IMR-90 (cell line): ENCODE data around the gene CCDC177. TPM values are rescaled to one million over a fixed set of nuclear protein-coding genes. Genes with fewer than 3 reads are reported as not detected.

Experiments
- ATAC-seq: fragments of 200-7000 bp; cut with Tn5 transposase; 2 replicates; pipeline ENCODE4 v1.9.1; 2020; ENCODE audit warnings: low read depth, mild to moderate bottlenecking, moderate library complexity
- BruUV-seq: library from RNA; stranded (reverse); fragments of 400-500 nt; replicated peaks from 2 replicates; lab custom pipeline; 2021; lab: Mats Ljungman, UMichigan
- CTCF ChIA-PET: fragments of 300-600 bp; formaldehyde crosslinking; extraction: SDS; loops from one replicate; lab custom pipeline; 2021; ENCODE audit warnings: antibody characterized with exemption; lab: Yijun Ruan, JAX
- POLR2A ChIA-PET: fragments of 300-600 bp; sonication (Branson Sonifier 250); formaldehyde crosslinking; loops from one replicate; lab custom pipeline; 2022; ENCODE audit warnings: antibody characterized with exemption; ENCODE audit not compliant: unreplicated experiment; lab: Charles Lee
- DNase-seq: peaks from one replicate; pipeline ENCODE4 v3.0.0; 2013
- H2AFZ ChIP-seq: replicated peaks from 2 replicates; pipeline ENCODE3; 2013; ENCODE audit warnings: low read length, mild to moderate bottlenecking; ENCODE audit not compliant: poor library complexity
- H2AK5ac ChIP-seq: 2 replicates; pipeline ENCODE4 v1.6.1; 2013; ENCODE audit warnings: low read depth, low read length, inconsistent platforms
- H2AK9ac ChIP-seq: replicated peaks from 2 replicates; pipeline ENCODE3; 2013; ENCODE audit warnings: mild to moderate bottlenecking, low read depth, low read length, moderate library complexity; ENCODE audit not compliant: poor library complexity
- H2BK120ac ChIP-seq: 2 replicates; pipeline ENCODE4 v1.6.1; 2013; ENCODE audit warnings: low read depth, low read length, inconsistent platforms
- H2BK15ac ChIP-seq: 3 replicates; pipeline ENCODE4 v1.6.1; 2013; ENCODE audit warnings: low read depth, low read length, inconsistent platforms
- H2BK20ac ChIP-seq: 2 replicates; pipeline ENCODE4 v1.6.1; 2013; ENCODE audit warnings: low read depth, mild to moderate bottlenecking, inconsistent platforms, low read length, moderate library complexity
- H2BK5ac ChIP-seq: 2 replicates; pipeline ENCODE4 v1.6.1; 2013; ENCODE audit warnings: mild to moderate bottlenecking, low read depth, low read length, inconsistent platforms; ENCODE audit not compliant: poor library complexity, severe bottlenecking
- H3K14ac ChIP-seq: replicated peaks from 2 replicates; pipeline ENCODE4 v1.6.1; 2013; ENCODE audit warnings: low read depth, low read length, inconsistent platforms
- H3K18ac ChIP-seq: 2 replicates; pipeline ENCODE4 v1.6.1; 2013; ENCODE audit warnings: low read depth, low read length, control low read depth
- H3K23ac ChIP-seq: 2 replicates; pipeline ENCODE4 v1.6.1; 2013; ENCODE audit warnings: low read depth, low read length, inconsistent platforms
- H3K27ac ChIP-seq: 2 replicates; pipeline ENCODE4 v1.5.1; 2013; ENCODE audit warnings: mild to moderate bottlenecking, control low read depth, low read length; ENCODE audit not compliant: insufficient read depth
- H3K27me3 ChIP-seq: 2 replicates; pipeline ENCODE4 v1.6.1; 2013; ENCODE audit warnings: low read length; ENCODE audit not compliant: control insufficient read depth, insufficient read depth
- H3K36me3 ChIP-seq: 2 replicates; pipeline ENCODE4 v1.6.1; 2013; ENCODE audit warnings: low read length, mixed read lengths; ENCODE audit not compliant: control insufficient read depth, insufficient read depth
- H3K4ac ChIP-seq: 2 replicates; pipeline ENCODE4 v1.6.1; 2013; ENCODE audit warnings: low read depth, low read length, inconsistent platforms
- H3K4me1 ChIP-seq: 2 replicates; pipeline ENCODE4 v1.6.1; 2013; ENCODE audit warnings: low read length, mixed read lengths; ENCODE audit not compliant: control insufficient read depth, insufficient read depth
- H3K4me2 ChIP-seq: 2 replicates; pipeline ENCODE4 v1.6.1; 2013; ENCODE audit warnings: low read depth, mild to moderate bottlenecking, control low read depth, low read length, moderate library complexity
- H3K4me3 ChIP-seq: 2 replicates; pipeline ENCODE4 v1.5.1; 2013; ENCODE audit warnings: low read depth, mild to moderate bottlenecking, control low read depth, low read length, moderate library complexity; ENCODE audit not compliant: insufficient read depth
- H3K56ac ChIP-seq: 2 replicates; pipeline ENCODE4 v1.6.1; 2013; ENCODE audit warnings: low read length, inconsistent platforms; ENCODE audit not compliant: insufficient read depth; ENCODE audit errors: extremely low read depth
- H3K79me1 ChIP-seq, 2 experiments: 2 replicates each; pipeline ENCODE4 v1.6.1; 2013; ENCODE audit warnings: low read length in 2 of 2, inconsistent platforms in 1 of 2, low read depth in 1 of 2
- H3K9ac ChIP-seq: 2 replicates; pipeline ENCODE4 v1.6.1; 2013; ENCODE audit warnings: low read depth, low read length, control low read depth
- H3K9me1 ChIP-seq: 2 replicates; pipeline ENCODE4 v1.6.1; 2013; ENCODE audit warnings: low read length, inconsistent platforms; ENCODE audit not compliant: insufficient read depth
- H3K9me3 ChIP-seq: 2 replicates; pipeline ENCODE4 v1.6.1; 2013; ENCODE audit warnings: low read length; ENCODE audit not compliant: control insufficient read depth, insufficient read depth
- H4K20me1 ChIP-seq: 2 replicates; pipeline ENCODE4 v1.6.1; 2013; ENCODE audit warnings: low read length, inconsistent platforms; ENCODE audit not compliant: insufficient read depth
- H4K5ac ChIP-seq: 2 replicates; pipeline ENCODE4 v1.6.1; 2013; ENCODE audit warnings: mild to moderate bottlenecking, low read depth, low read length, control low read depth
- H4K8ac ChIP-seq, 2 experiments: 2 replicates each; pipeline ENCODE4 v1.6.1; 2013; ENCODE audit warnings: low read depth in 2 of 2, low read length in 2 of 2, control low read depth in 1 of 2, inconsistent platforms in 1 of 2
- H4K91ac ChIP-seq: 2 replicates; pipeline ENCODE4 v1.6.1; 2013; ENCODE audit warnings: low read depth, low read length, inconsistent platforms; ENCODE audit not compliant: insufficient read depth
- CEBPB ChIP-seq: IDR thresholded peaks from 2 replicates; pipeline ENCODE4 v1.6.1; 2012; ENCODE audit warnings: low read depth, low read length, improper control_type of control experiment
- NFE2L2 ChIP-seq: fragments of 150-350 bp; IDR thresholded peaks from 2 replicates; pipeline ENCODE4 v1.6.1; 2016; ENCODE audit warnings: low read depth, mild to moderate bottlenecking, low read length
- WGBS, 2 experiments: methylation state at CpG; one replicate each; pipeline versions ENCODE4 v1.1.5 to v1.1.7; 2013; ENCODE audit warnings: missing lambda C conversion rate in 2 of 2; ENCODE audit not compliant: insufficient read length in 1 of 2; ENCODE audit errors: extremely low coverage in 2 of 2; 5-methylcytosine and 5-hydroxymethylcytosine counted together
- dilution Hi-C: fragments of 300-500 bp; cut with HindIII; formaldehyde crosslinking; loops from one replicate; pipeline ENCODE4 v1.14.3; 2018; ENCODE audit warnings: low sequenced_read_pairs; ENCODE audit not compliant: unreplicated experiment
- in situ Hi-C: fragments of 300-500 bp; cut with MboI; formaldehyde crosslinking; loops from 3 replicates; pipeline ENCODE4 v1.14.3; 2019; ENCODE audit warnings: low sequenced_read_pairs, inconsistent platforms, mixed read lengths
- intact Hi-C: fragments of 100-400 bp; cut with micrococcal nuclease; formaldehyde crosslinking; loops from 2 replicates; pipeline ENCODE4 v1.10.0; 2022
- polyA plus RNA-seq, 3 experiments: library from polyadenylated mRNA; depleted of rRNA; stranded (reverse); fragments of >200 nt; gene quantifications; 2 replicates each; pipeline ENCODE4 v1.2.3, GENCODE V29; 2012; ENCODE audit warnings: low replicate concordance in 1 of 3
- total RNA-seq: library from RNA; depleted of rRNA; stranded (reverse); fragments of >200 nt; gene quantifications from 2 replicates; pipeline ENCODE4 v1.2.3, GENCODE V29; 2012

The CCDC177 gene
- total and polyA plus RNA-seq, 2 of the 4 experiments (the other 2 are of a cell fraction): not detected

DNA sequence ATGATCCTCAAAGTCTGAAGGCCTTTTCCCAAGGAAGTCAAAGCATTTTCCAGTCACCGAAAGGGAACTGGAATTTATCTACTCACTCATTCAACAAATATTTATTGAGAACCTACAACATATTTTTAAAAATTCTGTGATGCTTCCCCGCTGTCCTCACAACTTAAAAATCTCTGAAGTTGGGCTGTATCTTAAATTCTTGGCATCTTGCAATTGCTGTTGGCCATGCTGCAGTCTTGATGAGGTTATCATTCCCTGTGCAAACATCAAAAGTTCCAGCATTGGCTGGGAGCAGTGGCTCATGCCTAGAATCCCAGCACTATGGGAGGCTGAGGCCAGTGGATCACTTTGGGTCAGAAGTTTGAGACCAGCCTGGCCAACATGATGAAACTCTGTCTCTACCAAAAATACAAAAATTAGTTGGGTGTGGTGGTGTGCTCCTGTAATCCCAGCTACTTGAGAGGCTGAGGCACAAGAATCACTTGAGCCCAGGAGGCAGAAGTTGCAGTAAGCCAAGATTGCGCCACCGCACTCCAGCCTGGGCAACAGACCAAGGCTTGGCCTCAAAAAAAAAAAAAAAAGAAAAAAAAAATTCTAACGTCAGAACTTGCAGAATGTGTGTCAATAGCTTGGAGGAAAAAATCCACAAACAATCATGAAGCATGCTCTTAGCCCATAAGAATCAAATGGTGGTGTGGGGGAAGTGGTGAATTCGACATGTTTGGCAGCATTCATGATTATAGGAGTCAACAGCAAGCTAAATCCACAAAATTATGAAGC is 34.9 kb downstream of the CCDC177 start:
- H4K5ac ChIP-seq: no peak overlapping the region
- no peak overlapping the region for H2BK15ac ChIP-seq
- DNase-seq (peak; percentile 56), ATAC-seq (no peak)
- no peak overlapping the region for H2AFZ ChIP-seq
- H3K56ac ChIP-seq: no peak overlapping the region
- no peaks in the 10 kb centered on the region for H3K36me3 ChIP-seq
- H3K18ac ChIP-seq: no peak overlapping the region
- CTCF ChIA-PET: no interaction called here
- H2AK9ac ChIP-seq: no peak overlapping the region
- H2BK120ac ChIP-seq: no peak overlapping the region
- no peak overlapping the region for H3K9ac ChIP-seq
- H2BK20ac ChIP-seq: no peak overlapping the region
- no peak overlapping the region for H3K14ac ChIP-seq
- no peak overlapping the region for H3K23ac ChIP-seq
- in situ Hi-C loops (no loop called here), intact Hi-C loops (no loop called here), dilution Hi-C loops (no loop called here)
- no peaks in the 10 kb centered on the region for H4K20me1 ChIP-seq
- H2AK5ac ChIP-seq: no peak overlapping the region
- no peak overlapping the region for H4K8ac ChIP-seq
- TF ChIP-seq NFE2L2: no peak
- peak; percentile 71 for TF ChIP-seq CEBPB
- H3K79me1 ChIP-seq: no peaks in the 10 kb centered on the region
- no peak overlapping the region for H4K91ac ChIP-seq
- no peak overlapping the region; the same call in 1 of the 2 replicates for H3K4me2 ChIP-seq
- no peak overlapping the region for H3K4me3 ChIP-seq
- H3K27me3 ChIP-seq: peaks cover 22% of the 10 kb centered on the region
- no peak overlapping the region for H3K4ac ChIP-seq
- no peak overlapping the region for H3K27ac ChIP-seq
- WGBS, 2 experiments: no CpG with 5 or more reads among the region's 6 CpGs
- H3K9me1 ChIP-seq: no peaks in the 10 kb centered on the region
- no peak overlapping the region for H2BK5ac ChIP-seq
- POLR2A ChIA-PET: interaction anchor here (0.6 kb wide), 1 partner anchor 24 kb away, joined by 3 read pairs; no protein-coding TSS in a partner anchor
- H3K4me1 ChIP-seq: no peaks in the 10 kb centered on the region
- H3K9me3 ChIP-seq: peaks cover 5% of the 10 kb centered on the region; the same call in 1 of the 2 replicates
- BruUV-seq: no TSS peak
